NOMO-1 treated with dmso at 0.1 percent for 144 hours (cell line): Measurements from ENCODE around the gene DIS3L2.

Source experiments
- DNase-seq: peaks from one replicate; lab custom pipeline; 2025; ENCODE audit not compliant: unreplicated experiment; lab: John Stamatoyannopoulos, UW

The DIS3L2 gene

DNA sequence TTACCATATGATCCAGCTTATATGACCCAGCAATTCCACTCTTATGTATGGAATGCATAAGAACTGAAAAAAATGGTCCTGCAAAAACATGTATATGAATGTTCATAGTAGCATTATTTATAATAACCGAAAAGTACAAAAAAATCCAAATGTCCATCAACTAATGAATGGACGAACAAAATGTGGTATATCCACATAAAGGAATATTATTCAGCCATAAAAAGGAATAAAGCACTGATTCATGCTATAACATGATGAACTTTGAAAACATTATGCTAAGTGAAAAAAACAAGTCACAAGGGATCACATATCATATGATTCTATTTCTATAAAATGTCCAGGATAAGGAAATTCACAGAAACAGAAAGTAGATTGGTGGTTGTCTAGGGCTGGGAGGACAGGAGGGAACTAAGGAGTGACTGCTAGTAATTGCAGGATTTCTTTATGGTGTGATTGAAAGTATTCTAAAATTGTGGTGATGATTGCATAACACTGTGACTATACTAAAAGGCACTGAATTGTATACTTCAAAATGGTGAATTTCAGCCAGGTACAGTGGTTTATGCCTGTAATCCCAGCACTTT, 10.0 kb upstream of the DIS3L2 start:
- no peak for DNase-seq

DNA sequence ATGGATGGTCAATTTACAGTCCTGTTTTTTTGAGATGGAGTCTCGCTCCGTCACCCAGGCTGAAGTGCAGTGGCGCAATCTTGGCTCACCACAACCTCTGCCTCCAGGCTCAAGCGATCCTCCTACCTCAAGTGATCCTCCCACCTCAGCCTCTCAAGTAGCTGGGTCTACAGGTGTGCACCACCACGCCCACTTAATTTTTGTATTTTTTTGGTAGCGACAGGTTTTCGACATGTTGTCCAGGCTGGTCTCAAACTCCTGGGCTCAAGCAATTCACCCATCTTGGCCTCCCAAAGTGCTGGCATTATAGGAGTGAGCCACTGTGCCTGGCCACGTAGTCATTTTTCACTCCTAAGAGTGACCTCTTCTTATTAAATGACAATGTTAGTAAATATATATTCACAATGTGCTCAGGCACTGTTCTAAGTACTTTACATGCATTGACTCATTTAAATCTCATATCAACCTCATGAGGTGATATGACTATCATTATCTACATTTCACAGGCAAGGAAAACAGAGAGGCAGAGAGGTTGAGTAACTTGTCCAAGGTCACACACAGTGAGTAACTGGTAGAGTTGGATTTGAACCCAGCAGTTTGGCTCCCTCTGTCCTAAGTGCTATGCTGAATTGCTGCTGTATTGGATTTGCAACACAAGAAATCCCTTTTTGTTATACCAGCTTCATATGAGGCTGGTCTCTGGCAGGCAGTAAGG, 5.6 kb upstream of the DIS3L2 start:
- DNase-seq: no peak

DNA sequence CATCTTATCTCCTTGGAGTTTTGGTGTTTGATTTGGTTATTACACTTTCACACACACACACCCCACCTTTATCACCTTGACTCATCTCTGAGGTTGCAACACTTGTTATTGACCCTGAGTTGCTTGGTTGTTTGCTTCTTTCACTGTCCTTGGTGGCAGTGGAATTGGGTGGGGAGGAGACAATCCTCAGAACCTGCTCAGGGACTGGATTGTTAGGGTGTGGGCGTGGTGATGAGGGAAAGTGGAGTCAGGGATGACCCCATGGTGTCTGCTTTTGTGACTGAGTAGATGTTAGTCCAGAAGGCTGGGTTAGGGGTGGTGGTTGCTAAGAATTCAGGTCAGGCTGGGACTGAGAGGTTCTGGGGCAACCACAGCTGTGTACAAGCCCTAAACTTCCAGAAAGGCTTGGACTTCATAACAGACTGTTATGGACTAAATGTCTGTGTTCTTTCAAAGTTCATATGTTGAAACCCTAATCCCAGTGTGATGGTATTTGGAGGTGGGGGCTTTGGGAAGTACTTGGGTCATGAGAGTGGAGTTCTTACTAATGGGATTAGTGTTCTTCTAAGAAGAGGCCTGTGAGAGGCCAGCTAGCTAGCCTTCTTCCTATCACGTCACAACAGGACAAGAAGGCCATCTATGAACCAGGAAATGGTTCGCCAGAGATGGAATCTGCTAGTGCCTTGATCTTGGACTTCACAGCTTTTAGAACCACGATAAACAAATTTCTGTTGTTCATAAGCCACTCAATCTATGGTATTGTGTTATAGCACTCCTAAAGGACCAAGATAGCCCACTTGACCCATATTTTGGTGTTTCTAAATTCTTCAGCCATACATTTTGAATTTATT, 3.4 kb upstream of the DIS3L2 start:
- no peak for DNase-seq

DNA sequence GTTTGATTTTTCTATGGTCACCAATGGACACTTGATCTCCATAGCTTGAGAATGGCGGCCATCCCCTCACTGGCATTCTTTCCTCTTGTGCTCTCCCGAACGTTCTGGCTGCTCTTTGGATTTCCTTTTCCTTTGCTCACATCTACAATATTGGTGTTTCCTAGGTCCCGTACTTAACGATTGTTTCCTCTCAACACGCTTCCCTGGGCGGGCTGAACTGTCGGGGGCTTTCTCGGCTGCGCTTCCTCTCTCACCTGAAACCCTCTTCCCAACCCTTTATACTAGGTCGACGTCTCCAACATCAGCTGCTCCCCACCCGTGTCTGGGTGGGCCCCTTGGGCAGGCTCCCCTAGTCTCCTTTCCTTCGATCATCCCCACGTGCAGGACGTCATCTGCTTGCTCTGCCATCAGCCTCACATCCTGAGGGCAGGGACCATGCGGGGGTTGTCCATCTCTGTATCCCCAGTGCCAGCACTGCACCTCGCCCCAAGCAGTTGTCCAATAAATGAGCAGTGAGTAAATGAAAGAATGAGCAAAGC, 634 bp upstream of the DIS3L2 start:
- DNase-seq: no peak

DNA sequence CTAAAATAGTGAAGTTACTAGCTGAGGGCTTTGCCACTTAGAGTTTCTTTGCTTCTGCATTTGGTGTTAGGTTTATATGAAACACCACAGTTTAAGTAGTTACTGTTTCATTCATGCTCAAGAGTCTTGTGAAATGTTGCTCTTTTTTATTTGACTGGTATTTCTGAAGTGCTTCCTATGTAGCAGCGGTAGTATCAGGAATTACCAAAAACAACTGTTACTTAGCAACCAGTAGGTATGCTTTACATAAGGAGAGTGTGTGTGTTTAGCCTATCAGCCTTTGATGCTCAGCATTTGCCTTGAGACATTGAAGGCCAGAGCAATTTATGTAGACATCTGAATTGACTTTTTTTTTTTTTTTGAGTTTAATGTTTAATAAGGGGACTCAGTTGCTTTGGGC, 3.6 kb downstream of the DIS3L2 start:
- no peak for DNase-seq

DNA sequence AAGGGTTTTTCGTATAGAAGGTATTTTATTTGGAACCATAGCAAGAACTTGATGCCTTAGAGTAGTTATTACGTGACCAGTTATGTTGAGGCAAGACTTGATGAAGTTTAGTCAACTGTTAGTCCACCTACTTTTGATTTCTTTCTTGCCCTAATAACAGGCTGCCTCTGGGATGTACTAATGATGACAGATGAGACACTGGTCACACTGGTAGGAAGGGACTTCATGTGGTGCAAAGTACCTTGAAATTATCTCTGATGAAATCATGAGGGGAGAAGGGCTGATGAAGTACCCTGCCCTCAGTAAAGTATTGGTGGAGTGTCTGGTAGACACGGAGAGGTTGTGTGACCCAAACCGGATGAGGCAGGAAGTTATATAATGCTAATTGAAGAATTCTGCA, 5.4 kb downstream of the DIS3L2 start:
- DNase-seq: no peak

DNA sequence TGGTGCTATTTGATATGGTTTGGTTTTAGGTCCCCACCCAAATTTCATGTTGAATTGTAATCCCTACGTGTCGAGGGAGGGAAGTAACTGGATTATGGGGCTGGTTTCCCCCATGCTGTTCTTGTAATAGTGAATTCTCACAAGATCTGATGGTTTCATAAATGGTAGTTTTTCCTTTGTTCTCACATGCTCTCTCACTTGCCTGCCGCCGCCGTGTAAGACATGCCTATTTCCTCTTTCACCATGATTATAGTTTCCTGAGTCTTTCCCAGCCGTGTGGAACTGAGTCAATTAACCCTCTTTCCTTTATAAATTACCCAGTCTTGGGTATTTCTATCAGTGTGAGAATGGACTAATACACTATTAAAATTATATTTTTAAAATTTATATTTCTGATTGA, 7.3 kb downstream of the DIS3L2 start:
- DNase-seq: no peak

DNA sequence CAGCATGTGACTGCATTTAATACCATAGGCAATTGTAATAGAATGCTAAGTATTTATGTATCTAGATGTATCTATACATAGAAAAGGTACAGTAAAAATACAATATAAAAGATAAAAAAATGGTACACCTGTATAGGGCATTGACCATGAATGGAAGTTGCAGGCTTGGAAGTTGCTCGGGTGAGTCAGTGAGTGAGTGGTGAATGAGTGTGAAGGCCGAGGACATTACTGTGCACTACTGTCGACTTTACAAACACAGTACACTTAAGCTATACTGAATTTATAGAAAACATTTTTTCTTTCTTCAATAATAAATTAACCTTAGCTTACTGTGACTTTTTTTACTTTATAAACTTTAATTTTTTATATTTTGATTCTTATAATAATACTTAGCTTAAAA, 8.9 kb downstream of the DIS3L2 start:
- no peak for DNase-seq

DNA sequence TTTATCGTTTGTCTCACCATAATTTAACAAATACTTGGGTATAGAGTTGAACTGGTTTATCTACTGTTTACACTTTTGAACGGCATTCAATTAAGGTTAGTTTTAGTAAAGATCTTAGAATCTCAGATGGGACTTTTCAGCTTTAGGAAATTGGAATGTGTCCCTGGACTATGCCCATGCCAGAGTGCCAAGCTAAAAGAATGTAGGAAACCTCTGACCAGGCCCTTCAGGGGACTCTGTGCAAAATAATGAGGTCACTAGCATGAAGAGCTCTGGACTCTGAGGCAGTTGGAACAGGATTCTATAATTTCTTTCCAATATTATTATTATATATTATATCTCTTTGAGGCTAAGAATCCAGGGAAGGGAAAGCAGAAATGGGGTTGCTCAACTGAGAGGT, 13.5 kb downstream of the DIS3L2 start:
- DNase-seq: no peak

DNA sequence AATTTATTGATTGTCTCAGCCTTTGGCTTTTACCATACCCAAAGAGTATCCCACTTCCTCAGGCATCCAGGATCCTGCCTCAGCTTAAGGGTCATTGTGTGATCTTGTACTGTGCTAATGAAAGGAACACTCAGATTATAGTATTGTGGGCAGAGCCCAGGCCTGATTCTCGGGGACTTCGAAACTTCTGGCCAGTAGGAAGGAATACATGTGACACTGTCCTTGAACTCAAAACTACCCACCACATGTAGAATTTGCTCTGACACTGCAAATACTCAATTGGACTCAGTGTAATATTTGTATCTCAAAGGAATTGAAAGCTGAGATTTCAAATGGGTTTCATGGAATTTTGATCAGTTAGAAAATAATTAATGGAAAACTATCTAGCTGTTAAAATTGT, 15.9 kb downstream of the DIS3L2 start:
- no peak for DNase-seq

DNA sequence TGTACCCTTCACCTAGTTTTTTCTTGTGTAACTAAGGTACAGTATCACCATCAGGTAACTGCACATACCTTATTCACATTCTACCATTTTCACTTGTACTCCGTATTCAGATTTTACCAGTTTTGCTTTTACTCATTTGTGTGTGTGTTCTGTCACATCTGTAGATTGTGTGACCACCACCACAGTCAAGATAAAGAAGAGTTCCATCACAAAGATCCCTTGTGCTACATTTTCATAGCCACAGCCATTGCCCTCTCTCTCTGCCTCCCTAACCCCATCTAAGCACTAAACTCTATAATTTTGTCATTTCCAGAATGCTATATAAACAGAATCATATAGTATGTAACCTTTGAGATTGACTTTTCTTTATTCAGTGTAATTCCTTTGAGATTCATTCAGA, 23.5 kb downstream of the DIS3L2 start:
- DNase-seq: no peak

DNA sequence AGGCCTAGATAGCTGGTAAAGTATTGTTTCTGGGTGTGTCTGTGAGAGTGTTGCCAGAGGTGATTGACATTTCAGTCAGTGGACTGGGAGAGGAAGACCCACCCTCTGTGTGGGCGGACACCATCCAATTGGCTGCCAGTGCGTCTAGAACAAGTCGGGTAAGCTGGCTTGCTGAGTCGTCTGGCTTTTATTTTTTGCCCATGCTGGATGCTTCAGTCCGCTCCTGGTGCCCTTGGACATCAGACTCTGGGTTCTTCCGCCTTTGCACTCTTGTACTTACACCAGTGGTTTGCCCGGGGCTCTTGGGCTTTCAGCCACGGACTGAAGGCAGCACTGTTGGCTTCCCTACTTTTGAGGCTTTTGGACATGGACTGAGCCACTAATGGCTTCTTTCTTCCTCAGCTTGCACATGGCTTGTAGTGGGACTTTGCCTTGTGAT, 24.3 kb downstream of the DIS3L2 start:
- DNase-seq: no peak

DNA sequence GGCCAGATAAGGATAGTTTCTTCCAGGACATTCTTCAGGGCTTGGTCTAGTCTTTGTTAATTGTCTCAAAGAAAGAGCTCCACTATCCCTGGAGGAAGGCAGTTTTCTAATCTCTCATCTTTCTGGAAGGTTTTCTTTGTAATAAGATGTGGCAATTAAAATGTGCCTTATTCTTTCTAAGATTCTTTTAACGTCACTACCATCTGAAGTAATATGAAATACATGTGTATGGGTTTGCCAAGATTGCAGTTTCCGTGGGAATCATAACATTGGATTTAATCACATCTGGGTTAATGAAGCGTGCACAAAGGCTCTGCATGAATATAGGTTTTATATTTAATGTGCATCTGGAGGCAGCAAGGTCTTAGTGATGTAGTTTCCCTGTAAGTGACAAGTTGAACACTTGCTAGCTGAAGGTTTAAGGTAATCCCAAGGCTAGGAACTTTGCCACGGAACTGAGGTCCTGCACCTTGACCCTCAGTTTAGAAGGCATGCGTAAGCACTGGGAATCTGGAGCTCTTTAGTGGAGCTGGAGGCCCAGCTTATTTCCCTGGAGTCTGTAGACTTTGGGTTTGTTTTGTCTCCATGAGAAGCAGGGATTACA, 25.7 kb downstream of the DIS3L2 start:
- no peak for DNase-seq

DNA sequence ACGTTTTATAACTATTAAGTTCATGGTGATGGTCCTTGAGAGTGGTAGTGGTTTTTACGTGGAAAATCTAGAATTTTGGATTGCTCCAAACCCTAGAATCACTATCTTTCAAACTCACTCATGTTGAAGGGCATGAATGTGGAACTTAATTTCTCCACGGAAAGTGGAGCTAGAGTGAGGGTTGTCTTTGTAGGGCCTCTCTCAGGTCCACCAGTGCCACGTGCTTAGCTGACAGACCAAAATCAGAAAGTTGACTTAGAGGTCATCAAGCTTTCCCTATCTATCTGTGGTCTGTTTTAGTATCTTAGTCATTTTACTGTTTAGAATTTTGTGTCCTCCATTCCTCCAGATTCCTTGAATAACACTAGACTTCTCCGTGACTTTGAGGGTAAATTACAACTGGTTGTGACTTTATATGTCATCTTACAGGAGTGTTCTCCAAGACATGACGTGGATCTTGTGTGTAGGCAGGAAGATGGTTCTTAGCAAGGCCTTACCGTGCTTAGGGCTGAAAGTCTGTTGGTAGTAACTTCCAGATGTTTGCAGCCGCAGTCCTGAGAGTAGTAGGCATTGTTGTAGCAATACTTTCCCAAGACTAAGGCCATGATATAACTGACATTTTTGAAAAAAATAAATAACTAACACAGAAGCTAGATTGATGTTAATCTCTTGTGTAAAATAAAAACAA, 26.8 kb downstream of the DIS3L2 start:
- DNase-seq: no peak

DNA sequence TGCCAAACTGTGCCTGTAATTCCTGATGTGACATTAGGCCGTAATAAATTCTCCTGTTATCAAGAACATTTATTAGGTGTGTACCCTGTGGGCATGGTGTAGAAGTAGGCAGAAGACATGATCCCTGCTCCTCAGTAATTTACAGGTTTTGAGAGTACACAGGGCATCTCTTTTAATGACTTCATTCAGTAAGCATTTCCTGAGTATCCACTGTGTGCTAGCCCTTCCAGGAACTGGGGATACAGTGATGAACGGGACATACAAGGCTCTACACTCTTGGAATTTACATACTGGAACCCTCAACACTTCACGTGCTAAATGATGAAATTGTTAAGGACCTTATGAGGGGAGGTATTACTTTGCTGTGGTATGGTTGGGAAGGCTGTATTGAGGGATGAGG, 30.2 kb downstream of the DIS3L2 start:
- no peak for DNase-seq

DNA sequence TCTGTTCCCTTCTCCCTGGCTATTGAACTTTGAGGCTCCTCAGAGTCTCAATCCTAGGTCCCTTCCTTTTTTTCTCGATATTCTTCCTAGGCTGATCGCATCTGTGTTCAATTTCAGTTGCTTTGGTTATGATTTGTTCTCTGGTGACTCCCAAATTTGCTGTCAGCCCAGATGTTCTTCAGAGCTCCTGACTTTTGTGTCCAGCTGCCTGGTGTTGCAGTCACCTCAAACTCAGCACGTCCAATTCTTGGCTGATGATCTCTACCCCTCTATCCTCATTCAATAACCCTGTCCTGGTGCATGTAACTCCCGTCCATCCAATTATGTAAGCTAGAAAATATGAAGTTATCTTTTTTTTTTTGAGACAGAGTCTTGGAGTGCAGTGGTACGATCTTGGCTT, 31.4 kb downstream of the DIS3L2 start:
- DNase-seq: no peak

DNA sequence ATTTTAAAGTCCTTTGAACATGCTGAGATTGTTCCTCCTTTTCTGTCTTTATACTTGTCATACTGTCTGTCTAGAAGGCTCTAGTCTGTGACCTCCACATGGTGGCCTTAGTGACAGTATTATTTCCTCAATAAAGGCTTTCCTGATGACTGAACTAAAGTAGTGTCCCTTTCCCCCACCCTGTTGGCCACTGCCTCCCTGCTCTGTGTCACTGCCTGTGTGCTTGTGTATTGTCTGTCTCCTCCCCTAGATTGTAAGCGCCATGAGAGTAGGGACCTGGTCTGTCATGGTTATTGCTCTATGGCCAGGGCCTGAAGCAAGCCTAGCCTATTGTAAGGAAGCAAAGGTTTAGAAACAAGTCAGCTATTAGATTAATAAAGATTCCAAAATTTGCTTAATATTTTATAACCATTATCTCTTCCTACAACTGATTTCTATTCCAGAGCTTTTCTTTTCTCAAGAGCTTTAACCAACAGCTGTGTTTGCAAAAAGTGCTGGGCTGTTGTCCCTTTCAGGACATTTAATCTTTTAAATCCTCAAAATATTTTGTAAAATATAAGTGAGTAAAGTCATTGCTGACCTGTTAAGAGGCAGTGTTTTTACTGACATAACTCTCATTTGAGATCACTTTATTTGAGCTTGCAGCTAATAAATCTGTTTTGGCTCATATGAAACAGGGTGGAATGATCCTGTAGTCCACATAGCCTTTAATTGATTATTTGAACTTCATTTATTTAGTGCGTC, 35.5 kb downstream of the DIS3L2 start:
- no peak for DNase-seq

DNA sequence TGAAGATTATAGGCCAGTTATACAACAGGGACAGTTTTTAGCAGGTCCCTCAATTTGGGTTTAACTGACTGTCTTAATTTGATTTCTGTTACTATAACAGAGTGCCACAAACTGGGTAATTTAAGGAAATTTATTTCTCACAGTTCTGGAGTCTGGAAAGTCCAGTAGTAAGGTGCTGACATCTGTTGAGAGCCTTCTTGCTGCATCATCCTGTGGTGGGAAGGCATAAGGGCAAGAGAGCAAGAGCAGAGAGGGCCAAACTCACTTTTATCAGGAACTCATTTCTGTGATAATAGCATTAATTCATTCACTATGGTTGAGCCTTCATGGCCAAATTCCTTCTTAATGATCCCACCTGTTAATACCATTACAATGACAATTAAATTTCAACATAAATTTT, 36.5 kb downstream of the DIS3L2 start:
- DNase-seq: no peak

DNA sequence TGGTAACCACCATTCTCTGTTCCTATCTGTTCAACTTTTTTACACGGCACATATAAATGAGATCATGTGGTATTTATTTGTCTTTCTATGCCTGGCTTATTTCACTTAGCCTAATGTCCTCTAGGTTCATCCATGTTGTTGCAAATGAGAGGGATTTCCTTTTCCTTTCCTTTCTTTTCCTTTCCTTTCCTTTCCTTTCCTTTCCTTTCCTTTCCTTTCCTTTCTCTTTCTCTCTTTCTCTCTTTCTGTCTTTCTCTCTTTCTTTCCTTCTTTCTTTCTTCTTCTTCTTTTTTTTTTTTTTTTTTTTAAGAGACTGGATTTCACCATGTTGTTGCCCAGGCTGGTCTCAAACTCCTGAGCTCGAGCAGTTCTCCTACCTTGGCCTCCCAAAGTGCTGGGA, 38.9 kb downstream of the DIS3L2 start:
- no peak for DNase-seq

DNA sequence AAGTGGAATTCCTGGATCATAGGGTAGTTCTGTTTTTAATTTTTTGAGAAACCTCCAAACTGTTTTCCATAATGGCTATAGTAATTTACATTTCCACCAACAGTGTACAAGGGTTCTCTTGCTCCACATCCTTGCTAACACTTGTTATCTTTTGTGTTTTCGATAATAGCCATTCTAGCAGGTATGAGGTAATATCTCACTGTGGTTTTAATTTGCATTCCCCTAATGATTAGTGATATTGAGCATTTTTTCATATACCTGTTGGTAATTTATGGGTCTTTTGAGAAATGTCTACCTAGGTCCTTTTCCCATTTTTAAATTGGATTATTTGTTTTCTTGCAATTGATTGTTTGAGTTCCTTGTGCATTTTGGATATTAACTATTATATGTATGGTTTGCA, 39.6 kb downstream of the DIS3L2 start:
- DNase-seq: no peak
